Colonic mucosa (tissue), 4 donors: Measurements from ENCODE around the gene MIX23. TPM values are rescaled to one million over a fixed set of nuclear protein-coding genes. Genes with fewer than 3 reads are reported as not detected.
A peak's percentile ranks its signal among the peaks of the same experiment; 100 is the strongest.

Source experiments
- DNase-seq: peaks from one replicate; pipeline ENCODE4 v3.0.0-alpha.2; 2020
- H3K27ac ChIP-seq: fragments of 200-600 bp; one replicate; pipeline ENCODE4 v1.8.0; 2021
- H3K27me3 ChIP-seq: fragments of 200-600 bp; one replicate; pipeline ENCODE4 v1.8.0; 2021
- H3K36me3 ChIP-seq: fragments of 200-600 bp; one replicate; pipeline ENCODE4 v1.8.0; 2021
- H3K4me1 ChIP-seq: fragments of 200-600 bp; one replicate; pipeline ENCODE4 v1.8.0; 2021; ENCODE audit warnings: mild to moderate bottlenecking
- H3K4me3 ChIP-seq: fragments of 200-600 bp; one replicate; pipeline ENCODE4 v1.8.0; 2021
- H3K9ac ChIP-seq, 2 donors: one replicate each; pipeline ENCODE4 v1.7.0; 2013; ENCODE audit warnings: control low read depth in 2 of 2, low read depth in 2 of 2, low read length in 2 of 2
- H3K9me3 ChIP-seq: fragments of 200-600 bp; one replicate; pipeline ENCODE4 v1.8.0; 2021
- CTCF ChIP-seq: fragments of 200-600 bp; IDR thresholded peaks from one replicate; pipeline ENCODE4 v1.8.0; 2022; ENCODE audit warnings: antibody characterized with exemption, mild to moderate bottlenecking
- intact Hi-C: fragments of 100-400 bp; cut with DNase I; formaldehyde crosslinking; loops from one replicate; pipeline ENCODE4 v1.14.1; 2022
- total RNA-seq, 2 donors: library from RNA; stranded (reverse); fragmentation: NEBNext Ultra II Directional in 1 of 2; extraction: Animal tissue kit (Norgen Biotek cat#: 25700) in 1 of 2; gene quantifications; one replicate each; pipeline ENCODE4 v1.2.1, GENCODE V29; 2021
- donor health status: healthy.
- donor health status: DM: no; HTN: no; CAD: no.
- donor health status: DM: no; HTN: no; CAD: no.

The MIX23 gene
- total RNA-seq, 2 donors from 2014 or later, result 44.5 to 66.6 TPM

- intact Hi-C loops, result no loop called here
- no peaks in the 10 kb centered on the region for H3K36me3 ChIP-seq
- no peak for TF ChIP-seq CTCF
- H3K4me3 ChIP-seq, result no peak overlapping the region
- peak overlapping the region; percentile 73 for H3K27ac ChIP-seq
- no peaks in the 10 kb centered on the region for H3K27me3 ChIP-seq
- no peaks in the 10 kb centered on the region for H3K9me3 ChIP-seq
- peak overlapping the region in 1 of 2 donors; percentile 21 for H3K9ac ChIP-seq
- no peak for DNase-seq
- no peaks in the 10 kb centered on the region for H3K4me1 ChIP-seq
Observed at GRCh38 chr3:122365073-122365472, 18.0 kb downstream of the MIX23 start.

GRCh38 chr3:122364490-122364889, 18.5 kb downstream of the MIX23 start:
- intact Hi-C loops, result no loop called here
- Histone ChIP-seq H3K4me3 (no peak overlapping the region), H3K27me3 (no peaks in the 10 kb centered on the region), H3K36me3 (no peaks in the 10 kb centered on the region), H3K27ac (peak overlapping the region; percentile 73), H3K4me1 (no peaks in the 10 kb centered on the region), H3K9me3 (no peaks in the 10 kb centered on the region), H3K9ac (peak overlapping the region in 1 of 2 donors; percentile 21)
- DNase-seq, result no peak
- no peak for TF ChIP-seq CTCF

- H3K36me3 ChIP-seq, result no peaks in the 10 kb centered on the region
- no peak for DNase-seq
- no peaks in the 10 kb centered on the region for H3K27me3 ChIP-seq
- peak overlapping the region; percentile 81 for H3K27ac ChIP-seq
- no peak overlapping the region for H3K9ac ChIP-seq
- no peak for TF ChIP-seq CTCF
- intact Hi-C loops, result no loop called here
- H3K4me1 ChIP-seq, result no peaks in the 10 kb centered on the region
- no peaks in the 10 kb centered on the region for H3K9me3 ChIP-seq
- H3K4me3 ChIP-seq, result no peak overlapping the region
Observed at GRCh38 chr3:122362026-122362425, 21.0 kb downstream of the MIX23 start.

- H3K9ac ChIP-seq, result no peak overlapping the region
Observed at GRCh38 chr3:122358703-122359032, 24.4 kb downstream of the MIX23 start.

GRCh38 chr3:122357828-122358702, 25.0 kb downstream of the MIX23 start:
- Histone ChIP-seq H3K27me3 (no peaks in the 10 kb centered on the region), H3K9me3 (no peaks in the 10 kb centered on the region), H3K4me3 (no peak overlapping the region), H3K4me1 (no peaks in the 10 kb centered on the region), H3K9ac (no peak overlapping the region), H3K36me3 (no peaks in the 10 kb centered on the region), H3K27ac (no peak overlapping the region)
- no peak for TF ChIP-seq CTCF
- intact Hi-C loops, result loop anchor here (2.0 to 10.0 kb wide), 2 partner anchors 51 to 253 kb away; no protein-coding TSS in a partner anchor
- no peak for DNase-seq

More at GRCh38 chr3:122358703-122359032, 24.4 kb downstream of the MIX23 start:
- H3K27me3 ChIP-seq, result no peaks in the 10 kb centered on the region
- H3K27ac ChIP-seq, result no peak overlapping the region
- TF ChIP-seq CTCF, result no peak
- no peaks in the 10 kb centered on the region for H3K9me3 ChIP-seq
- H3K36me3 ChIP-seq, result no peaks in the 10 kb centered on the region
- no peak for DNase-seq
- H3K4me3 ChIP-seq, result no peak overlapping the region
- H3K4me1 ChIP-seq, result no peaks in the 10 kb centered on the region
- intact Hi-C loops, result loop anchor here (10.0 kb wide), 1 partner anchor 254 kb away; no protein-coding TSS in a partner anchor
